Inflammatory macrophage treated with lipopolysaccharide for 4 hours (primary cell): ENCODE data around the gene HTRA2.
A peak's percentile ranks its signal among the peaks of the same experiment; 100 is the strongest.
"Not testable (repeated sequence)": the region's sequence is repeated elsewhere in the genome, so short reads cannot be mapped to it uniquely, and the experiment has no call there.

ENCODE experiments used
- DNase-seq: peaks from one replicate; pipeline ENCODE4 v3.0.0-alpha.2; 2020

The HTRA2 gene

DNA sequence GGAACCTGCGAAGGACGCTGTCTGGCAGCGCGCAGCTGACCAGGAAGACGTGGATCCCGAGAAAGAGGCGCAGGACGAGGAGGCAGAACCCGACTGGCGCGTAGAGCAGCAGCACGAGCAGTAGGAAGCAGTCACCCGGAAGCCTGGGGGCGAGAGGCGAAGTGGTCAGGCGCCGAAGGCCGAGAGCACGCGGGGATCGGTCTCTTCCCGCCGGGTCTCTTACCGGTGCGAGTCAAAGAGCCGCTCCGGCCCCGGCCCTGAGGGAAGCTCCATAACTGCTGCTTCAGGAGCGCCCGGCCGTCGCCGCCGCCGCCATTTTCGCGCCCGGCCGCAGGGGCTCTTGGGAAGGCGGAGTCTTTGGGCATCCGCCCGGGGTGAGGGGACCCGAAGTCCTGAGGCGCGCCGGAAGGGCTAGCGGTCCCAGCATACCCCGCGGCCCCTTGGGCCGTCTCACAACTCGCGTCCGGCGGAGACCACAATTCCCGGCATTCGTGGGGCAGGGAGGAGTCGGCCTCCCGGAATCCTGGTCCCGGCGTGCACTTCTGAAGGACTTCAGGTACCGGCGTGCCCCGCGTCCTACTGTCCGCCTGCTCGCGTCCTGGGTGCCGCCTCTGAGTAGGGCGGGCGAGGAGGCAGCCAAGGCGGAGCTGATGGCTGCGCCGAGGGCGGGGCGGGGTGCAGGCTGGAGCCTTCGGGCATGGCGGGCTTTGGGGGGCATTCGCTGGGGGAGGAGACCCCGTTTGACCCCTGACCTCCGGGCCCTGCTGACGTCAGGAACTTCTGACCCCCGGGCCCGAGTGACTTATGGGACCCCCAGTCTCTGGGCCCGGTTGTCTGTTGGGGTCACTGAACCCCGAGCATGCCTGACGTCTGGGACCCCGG lies at the start of gene HTRA2, which contains the start of gene AUP1:
Gene HTRA2, plus strand, starts transcription at position 577 of the 882 bp plus-strand sequence. Its CDS starts 74 bp downstream, at position 651.
Gene AUP1, minus strand, starts transcription at position 350 of the 882 bp plus-strand sequence. Its CDS starts 77 bp downstream, at position 273.
- peak; percentile 99 for DNase-seq

DNA sequence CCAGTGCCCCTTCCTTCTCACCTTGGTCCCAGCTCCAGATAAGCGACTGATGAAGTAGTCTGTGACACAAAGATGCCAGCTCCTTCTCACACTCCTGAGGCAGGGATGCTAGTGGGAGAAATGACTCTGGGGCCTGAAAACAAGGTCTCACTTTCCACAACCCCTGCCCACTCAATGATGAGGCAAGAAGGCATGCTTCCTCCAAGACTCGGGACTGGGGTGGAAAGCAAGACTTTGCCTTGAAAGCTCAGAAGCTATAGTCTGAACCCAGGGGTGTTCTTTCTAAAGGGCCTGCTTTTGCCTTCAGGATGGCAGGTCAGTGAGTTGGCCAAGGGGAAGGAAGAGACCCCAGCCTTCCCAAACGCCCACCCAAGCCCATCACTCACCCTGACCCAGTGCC lies 48.3 kb upstream of the HTRA2 start:
- peak; percentile 82 for DNase-seq

DNA sequence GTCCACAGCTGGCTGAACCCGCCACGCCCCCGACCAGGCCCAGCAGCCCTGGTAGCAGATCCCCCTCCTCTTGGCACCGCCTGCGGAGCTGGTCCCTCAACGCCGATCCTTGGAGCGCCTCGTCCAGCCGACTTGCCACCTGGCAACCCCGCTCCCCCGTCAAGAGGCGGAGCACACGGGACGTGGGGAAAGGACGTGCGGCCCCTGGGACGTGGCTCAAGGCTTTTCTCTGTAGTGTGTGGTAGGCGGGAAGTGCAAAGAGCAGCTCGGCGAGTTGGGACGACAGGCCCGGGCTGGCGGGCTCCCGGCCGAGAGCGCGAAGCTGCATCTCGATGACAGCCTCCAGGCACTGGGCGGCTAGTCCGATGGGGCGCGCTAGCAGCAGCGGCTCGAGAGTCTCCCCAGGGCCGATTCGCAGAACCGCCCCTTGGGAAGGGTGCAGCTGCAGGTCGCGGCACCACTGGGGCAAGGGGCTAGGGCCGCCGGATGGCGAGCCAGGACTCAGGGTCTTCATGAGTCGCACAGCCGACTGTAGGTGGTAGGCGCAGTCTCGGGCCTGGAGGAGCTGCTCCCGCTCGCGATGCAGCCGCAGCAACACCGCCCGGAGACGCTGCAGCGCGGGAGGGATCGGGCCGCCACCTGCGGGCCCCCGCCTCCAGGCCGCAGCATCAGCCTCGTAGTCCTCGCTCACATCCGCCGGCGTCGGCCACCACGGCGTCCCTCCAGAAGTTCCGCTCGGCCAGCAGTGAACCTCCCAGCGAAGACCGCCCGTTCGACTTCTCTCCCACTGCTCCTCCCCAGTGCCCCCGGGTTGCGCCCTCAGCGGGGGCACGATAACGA lies 47.6 kb upstream of the HTRA2 start:
- peak; percentile 44 for DNase-seq

DNA sequence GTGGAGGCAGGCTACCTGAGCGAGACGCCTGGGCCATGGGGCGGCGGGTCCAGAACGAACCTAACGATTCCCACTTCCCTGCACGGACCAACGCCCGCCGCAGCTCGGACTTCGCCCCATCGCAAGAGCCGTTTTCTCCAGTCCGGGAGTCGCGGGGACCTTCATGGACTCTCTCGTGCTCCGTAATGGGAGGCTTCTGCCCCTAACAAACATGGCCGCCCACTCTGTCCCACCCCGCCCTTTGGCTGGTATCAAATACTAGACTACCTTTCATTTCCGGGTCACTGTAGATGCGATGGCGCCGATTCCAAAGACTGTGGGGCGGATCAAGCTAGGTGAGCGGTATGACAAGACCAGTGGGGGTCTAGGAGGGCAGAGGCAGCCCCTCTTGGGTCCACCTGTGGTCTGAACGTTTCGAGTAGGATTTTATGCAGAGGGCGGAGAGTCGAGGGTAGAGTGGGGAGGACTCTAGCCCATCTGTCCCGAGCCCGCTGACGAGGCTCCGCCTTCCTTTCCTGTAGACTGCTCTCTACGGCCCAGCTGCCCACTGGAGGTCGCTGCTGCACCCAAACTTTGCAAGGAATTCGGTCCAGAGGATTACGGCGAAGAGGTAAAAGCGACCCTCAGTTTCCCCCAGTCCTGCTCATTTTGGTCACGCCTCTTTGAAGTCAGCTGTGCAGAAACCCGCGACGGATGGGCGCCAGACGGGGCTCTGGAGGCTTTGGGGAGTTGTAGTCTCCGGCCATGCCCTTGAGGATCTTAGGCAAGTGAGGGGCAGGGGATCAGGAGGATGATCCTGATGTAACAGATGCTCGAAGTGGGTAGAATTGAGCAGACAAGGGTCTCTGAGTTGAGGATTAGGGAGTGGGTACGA lies 46.7 kb upstream of the HTRA2 start, which contains the start of the genes CCDC142 and TTC31:
Gene CCDC142, minus strand, starts transcription at position 198 of the 874 bp plus-strand sequence. Its CDS starts 161 bp downstream, at position 37.
Gene TTC31, plus strand, starts transcription at position 281 of the 874 bp plus-strand sequence. Its CDS starts 15 bp downstream, at position 296.
- peak; percentile 96 for DNase-seq

DNA sequence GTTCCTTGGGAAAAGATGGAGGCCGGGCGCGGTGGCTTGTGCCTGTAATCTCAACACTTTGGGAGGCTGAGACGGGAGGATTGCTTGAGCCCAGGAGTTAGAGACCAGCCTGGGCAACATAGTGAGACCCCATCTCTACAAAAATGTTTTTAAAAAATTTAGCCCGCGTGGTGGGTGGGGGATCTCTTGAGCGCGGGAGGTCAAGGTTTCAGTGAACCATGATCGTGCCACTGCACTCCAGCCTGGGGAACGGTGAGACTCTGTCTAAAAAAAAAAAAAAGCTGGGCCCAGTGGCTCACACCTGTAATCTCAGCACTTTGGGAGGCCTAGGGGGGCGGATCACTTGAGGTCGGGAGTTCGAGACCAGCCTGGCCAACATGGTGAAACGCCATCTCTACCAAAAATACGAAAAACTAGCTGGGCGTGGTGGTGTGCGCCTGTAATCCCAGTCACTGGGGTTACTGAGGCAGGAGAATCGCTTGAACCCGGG lies 46.0 kb upstream of the HTRA2 start:
- not testable (repeated sequence) for DNase-seq

DNA sequence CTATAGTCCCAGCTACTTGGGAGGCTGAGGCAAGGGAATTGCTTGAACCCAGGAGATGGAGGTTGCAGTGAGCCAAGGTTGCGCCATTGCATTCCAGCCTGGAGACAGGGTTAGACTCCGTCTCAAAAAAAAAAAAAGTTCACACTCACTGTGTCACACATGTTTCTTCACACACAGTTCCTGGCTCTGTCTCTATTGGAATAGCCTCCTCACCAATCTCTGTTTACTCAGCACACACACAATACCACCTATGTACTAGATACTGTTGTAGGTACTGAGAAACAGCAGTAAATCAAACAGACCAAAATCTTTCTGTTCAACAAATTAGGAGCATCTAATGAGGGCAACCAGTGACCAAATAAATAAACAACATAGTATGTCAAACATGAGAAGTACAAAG lies 43.6 kb upstream of the HTRA2 start:
- no peak for DNase-seq

DNA sequence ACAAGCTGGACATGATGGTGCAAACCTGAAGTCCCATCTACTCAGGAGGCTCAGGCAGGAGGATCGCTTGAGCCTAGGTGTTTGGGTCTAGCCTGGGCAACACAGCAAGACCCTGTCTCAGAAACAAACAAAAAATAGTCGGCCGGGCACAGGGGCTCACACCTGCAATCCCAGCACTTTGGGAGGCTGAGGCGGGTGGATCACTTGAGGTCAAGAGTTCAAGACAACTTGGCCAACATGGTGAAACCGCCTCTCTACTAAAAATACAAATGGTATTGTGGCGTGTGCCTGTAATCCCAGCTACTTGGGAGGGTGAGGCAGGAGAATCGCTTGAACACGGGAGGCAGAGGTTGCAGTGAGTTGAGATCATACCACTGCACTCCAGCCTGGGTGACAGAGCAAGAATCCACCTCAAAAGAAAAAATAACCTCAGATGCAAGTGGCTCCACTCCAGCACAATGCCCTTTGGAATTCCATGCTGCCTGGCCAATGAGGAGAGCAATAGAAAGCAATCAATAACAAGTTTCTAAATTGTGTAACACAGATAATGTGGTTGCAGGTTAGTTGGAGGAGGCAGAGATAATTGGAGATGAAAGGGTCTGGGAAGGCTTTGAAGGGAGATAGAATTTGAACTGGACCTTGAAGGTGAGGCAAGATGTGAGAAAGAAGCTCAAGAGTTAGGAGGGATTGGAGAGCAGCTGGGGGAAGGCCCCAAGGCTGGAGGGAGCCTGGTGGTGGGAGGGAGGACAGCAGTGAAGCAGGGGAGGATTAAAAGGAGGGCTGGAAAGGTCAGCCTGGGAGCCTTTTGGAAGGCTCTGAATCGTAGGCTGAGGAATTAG lies 40.9 kb upstream of the HTRA2 start:
- DNase-seq, result no peak

DNA sequence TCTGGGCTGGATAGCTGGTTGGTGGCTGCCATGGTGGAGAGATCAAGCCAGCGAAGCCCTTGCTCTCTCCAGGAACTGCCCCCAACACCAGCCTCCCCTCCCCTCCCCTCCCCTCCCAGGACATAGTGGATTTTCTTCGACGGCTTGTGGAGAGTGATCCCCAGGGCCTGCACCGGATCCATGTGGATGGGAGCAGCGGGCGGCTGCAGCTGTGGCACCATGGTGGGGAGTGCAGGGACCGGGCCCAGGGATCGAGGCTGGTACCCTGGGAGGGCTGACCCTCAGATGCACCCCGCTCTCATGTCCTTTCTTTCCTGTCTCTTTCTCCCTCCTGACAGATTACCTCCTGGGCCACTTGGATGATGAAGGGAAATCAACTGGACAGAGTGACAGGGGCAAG lies 39.8 kb upstream of the HTRA2 start:
- no peak for DNase-seq

DNA sequence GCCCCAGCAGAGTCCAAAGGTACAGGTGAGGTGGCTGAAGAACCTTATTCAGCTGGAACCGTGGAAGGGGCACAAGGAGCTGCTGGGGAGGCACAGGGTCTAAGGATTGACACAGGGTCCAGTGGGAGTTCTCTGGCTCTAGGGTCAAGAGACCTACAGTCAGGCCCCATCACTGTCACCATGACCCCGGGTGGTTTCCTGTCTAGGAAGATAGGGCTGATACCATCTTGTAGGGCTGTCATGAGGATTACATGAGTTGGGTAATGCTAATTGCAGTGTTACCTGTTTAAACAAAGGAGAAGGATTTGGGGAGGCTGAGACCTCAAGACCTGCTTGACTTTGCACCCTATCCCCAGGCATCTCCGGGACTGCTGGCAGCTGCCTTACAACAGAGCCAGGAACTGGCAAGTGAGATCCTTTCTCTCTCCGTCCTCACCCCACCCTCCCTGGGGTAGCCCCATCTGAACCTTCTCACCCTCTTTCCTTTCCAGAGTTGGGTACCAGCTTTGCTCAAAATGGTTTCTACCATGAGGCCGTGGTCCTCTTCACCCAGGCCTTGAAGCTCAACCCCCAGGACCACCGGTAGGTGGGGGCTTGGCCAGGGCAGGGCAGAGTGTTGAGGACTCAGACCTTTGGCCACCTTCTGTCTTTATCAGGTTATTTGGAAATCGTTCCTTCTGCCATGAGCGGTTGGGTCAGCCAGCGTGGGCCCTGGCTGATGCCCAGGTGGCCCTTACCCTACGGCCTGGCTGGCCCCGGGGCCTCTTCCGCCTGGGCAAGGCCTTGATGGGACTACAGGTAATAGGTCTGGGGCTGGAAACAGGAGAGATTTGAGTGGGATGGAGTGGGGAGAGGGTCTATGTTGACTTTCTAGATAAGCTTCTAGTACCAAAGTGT lies 37.8 kb upstream of the HTRA2 start:
- DNase-seq, result no peak

DNA sequence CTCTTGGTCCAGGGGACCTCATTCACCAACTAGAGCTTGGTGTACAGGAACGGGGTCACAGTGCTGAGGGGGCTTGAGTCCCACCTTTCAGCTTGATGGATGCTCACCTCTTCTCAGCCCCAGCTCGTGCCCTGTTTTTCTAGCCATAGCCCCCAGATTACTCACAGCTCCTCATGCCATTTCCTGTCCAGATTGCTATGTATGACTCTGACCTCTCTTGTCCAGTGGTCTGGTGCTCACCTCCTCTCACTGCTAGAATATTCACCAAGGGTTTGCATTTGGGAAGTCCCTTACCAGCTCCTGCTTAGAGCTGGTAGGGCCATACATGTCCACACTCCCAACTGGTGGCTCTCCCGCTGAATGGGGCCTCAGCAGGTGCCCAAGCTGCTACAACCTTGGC lies 36.2 kb upstream of the HTRA2 start:
- DNase-seq, result no peak

DNA sequence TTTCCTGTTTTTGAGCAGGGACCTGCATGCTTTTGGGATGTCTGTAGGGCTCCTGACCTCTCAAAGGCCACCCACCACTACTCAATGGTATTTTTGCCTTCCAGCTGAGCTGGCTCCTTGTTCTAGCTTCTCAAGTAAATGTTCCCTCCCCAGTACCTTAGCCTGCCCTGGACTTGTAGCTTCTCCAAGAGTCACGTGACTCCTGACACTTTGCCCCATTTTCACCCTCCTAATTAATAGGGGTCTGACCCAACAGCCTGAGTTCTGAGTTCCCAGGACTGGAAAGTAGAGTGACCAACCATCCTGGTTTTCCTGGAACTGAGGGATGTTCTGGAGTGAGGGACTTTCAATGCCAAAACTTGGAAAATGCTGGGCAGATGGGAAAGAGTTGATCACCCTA lies 34.3 kb upstream of the HTRA2 start:
- no peak for DNase-seq

DNA sequence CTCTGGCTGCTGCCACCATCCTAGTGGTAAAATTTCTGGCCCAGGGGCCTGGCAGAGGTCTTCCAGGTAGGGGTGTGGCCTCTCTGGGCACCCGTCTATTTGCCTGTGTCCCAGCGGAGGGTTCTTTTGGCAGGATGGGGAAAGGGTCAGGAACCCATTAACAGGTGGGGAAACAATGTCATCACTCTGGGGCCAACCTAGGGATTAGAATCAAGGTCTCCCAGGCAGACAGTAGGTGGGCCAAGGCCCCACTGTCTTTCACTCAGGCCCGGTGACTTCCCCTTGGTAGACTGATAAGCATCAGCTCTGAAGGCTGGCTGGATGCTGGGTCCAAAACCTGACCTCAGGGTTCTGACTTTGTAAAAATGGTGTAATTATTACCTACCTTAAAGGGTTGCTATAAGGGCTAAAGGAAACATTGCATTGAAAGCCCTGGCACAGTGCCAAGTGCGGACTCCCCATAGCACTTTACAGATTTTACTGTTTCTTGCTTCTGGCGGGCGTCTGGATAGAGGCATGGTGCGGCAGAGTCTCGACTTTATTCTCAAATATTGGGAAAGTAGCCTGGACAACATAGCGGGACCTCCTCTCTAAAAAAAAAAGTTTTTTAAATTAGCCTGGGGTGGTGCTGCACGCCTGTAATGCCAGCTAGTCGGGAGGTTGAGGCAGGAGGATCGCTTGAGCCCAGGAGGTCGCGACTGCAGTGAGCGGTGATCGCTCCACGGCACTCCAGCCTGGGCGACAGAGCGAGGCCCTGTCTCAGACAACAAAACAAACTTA lies 32.5 kb upstream of the HTRA2 start:
- DNase-seq, result no peak

DNA sequence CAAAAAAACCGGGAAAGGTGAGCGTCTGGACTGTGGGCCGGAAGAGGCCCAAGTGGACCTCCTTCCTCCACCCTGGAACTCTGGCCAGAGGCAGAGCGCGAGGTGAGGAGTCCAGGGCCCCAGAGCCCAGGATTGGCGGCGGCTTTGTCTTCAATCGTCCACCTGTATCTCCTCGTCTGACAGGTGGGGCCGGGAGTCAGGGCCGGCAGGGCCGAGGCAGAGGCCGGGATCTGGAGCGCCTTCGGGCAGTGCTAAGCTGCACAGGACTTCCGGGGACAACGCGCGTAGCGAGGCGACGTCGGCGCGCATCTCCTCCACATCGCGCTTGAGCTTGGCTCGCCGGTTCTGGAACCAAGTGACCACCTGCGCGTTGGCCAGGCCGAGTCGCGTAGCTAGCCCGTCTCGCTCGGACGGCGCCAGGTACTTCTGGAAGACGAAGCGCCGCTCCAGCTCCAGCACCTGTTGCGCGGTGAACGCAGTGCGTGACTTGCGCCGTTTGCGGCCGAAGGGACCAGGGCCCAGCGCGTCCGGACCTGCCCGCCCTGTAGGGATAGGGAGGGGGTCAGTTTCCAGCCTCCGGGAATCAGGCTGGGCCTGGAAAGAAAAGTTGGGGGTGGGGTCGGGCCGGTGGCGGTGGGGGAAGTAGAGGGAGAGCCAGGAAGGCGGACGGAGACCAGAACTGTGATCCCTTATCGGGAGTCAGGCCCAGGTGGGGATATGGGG lies 31.8 kb upstream of the HTRA2 start:
- peak; percentile 36 for DNase-seq

DNA sequence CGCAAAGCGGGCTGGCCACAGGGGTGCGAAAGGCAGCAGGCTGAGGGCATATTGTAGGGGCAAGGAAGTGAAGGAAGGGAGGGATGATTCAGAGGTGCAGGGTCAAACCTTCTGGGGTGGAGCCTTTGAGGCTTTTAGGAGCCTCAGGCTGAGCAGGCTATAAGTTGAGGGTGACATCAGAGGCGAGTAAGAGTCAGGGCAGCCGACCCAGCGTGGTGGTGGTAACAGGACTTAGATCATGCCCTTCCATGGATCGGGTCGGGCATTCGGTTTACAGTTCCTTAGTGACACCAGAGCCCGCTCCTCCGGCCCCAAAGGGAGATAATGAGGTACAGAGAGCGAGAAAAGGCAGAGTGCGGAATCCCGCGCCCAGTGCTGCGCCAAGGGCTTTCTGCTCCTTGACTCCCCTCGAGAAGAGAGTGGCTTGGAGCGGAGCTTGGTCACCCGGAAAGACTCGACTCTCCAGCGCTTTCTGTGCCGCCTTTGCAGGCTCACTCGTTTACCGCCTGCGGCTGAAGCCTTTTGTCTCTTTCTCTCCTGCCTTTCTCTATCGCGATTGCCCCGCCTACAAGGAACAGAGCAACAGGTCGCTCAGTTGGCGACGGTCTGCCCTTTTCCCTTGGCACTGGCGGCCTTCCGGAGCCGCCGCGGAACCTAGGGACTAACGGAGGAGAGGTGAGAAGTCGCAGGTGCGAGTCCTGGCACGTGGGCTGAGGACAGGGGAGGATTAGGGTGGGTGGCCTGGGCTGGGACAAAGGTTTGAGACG lies 31.1 kb upstream of the HTRA2 start:
- peak; percentile 52 for DNase-seq

DNA sequence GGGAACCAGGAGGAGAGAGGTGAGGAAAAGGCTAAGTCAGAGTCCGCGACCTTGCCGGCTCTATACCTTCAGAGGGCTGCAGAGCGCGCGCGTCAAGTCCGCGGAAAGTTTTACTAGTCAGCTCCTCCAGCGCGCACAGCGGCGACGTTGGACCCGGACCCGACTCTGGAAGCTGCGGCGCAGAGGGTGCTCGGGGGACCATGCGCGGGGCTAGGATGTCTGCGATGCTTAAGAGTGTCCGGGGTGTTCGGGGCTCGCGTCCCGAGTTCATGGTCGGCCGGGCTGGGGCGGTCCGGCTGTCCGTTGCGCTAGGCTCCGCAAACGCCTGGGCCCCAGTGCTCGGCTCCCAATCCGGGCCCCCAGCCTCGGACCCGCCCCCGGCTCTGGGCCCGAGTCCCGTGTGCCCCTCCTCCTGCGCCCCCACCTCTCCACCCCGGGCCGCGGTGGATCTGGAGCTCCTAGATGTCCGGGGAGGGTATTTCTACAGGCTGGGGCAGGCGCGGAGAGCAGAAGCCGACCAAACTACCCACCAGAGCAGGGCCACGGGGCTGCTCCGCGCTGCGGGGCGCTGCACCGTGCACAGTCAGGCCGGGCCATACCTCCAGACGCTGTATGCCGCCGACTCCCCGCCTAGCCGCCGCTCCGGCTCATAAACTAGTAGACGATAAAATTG lies 30.3 kb upstream of the HTRA2 start, which contains the start of gene LBX2:
Gene LBX2, minus strand, starts transcription at position 337 of the 673 bp plus-strand sequence. Its CDS starts 66 bp downstream, at position 271.
- no peak for DNase-seq

DNA sequence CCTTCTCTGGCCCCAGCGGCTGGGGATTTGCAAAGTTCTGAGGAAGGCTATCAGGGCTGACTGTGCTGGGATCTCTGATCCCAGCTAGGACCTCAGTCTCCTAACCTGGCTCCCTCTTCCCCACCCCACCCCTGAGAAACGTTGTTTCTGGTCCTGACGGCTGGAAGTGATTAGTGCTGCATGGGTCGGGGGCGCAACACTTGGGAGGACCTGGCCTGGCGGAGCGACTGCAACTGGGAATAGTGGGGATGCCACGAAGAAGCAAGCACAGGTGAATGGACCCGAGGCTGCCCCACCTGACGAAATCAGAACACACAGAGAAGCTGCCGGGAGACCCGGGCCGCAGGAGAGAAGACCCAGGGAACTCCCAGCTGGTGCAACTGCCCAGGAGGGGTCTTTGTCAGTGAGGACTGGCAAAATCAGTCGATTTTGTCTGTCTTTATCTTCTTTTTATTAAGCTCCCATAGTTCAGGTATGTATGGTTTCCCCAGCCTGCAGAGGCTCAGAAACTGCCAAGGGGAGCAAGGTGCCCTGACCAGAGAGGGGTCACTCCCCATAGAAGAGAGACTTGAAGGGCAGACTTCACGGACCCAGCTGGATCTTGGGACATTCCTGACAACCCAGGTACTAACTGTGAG lies 29.7 kb upstream of the HTRA2 start:
- no peak for DNase-seq

DNA sequence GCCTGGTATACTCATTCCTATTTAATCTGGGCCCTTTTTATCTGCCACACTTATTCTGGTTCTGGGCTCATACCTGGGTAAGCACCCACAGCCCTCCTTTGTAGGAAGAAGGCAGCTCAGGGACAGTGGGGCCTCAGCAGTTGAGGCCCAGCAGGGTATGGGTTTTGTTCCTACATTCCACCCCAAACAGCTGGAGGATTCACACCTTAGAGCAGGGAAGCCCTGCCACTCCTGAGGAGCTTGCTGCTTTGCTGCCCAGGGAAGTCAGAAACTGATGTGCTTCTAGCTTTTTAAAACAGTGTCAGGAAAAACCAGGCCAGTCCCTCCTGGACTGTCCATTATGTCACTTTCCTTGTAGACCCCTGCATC lies 29.2 kb upstream of the HTRA2 start:
- no peak for DNase-seq
